K562 (cell line): ENCODE results near the gene PAN3.

Experiments
- BRF2 ChIP-seq: IDR thresholded peaks from 3 replicates; pipeline ENCODE4 v1.6.1; 2011; ENCODE audit warnings: borderline replicate concordance, mild to moderate bottlenecking; ENCODE audit not compliant: insufficient read length, insufficient read depth
- FOXJ3 ChIP-seq: sonication (generic); formaldehyde crosslinking; IDR thresholded peaks from 2 replicates; pipeline ENCODE4 v1.4.0; 2020; ENCODE audit warnings: mild to moderate bottlenecking, missing genetic modification reagents
- FOXP1 ChIP-seq: sonication (generic); formaldehyde crosslinking; IDR thresholded peaks from 2 replicates; pipeline ENCODE4 v1.8.0; 2022; ENCODE audit warnings: mild to moderate bottlenecking, missing genetic modification reagents
- MYNN ChIP-seq, 2 experiments: sonication (generic); formaldehyde crosslinking in 1 of 2; IDR thresholded peaks; 2 replicates each; pipeline versions ENCODE4 v1.5.0 to v1.6.1; 2016 to 2020; ENCODE audit warnings: antibody characterized with exemption in 1 of 2, missing genetic modification reagents in 1 of 2
- NCOA2 ChIP-seq, 2 experiments: fragments of 450-650 bp; IDR thresholded peaks; 2 replicates each; pipeline ENCODE4 v1.6.1; 2018; ENCODE audit warnings: mild to moderate bottlenecking in 2 of 2, moderate library complexity in 1 of 2; ENCODE audit not compliant: partially characterized antibody in 2 of 2
- POLR2A ChIP-seq: fragments of 450-650 bp; conservative IDR thresholded peaks from 2 replicates; pipeline ENCODE4 v1.6.1; 2016
- POLR2G ChIP-seq: fragments of 200-400 bp; formaldehyde crosslinking; IDR thresholded peaks from 2 replicates; pipeline ENCODE4 v1.6.1; 2017; ENCODE audit warnings: low read depth, mild to moderate bottlenecking, antibody characterized with exemption, low read length, moderate library complexity
- PTRF ChIP-seq: fragments of 450-650 bp; IDR thresholded peaks from 2 replicates; pipeline ENCODE4 v1.6.1; 2016; ENCODE audit warnings: mild to moderate bottlenecking, missing genetic modification characterization, missing compliant biosample characterization
- RAD21 ChIP-seq, 2 experiments: fragments of 250-450 bp in 1 of 2; fragments of 450-650 bp in 1 of 2; sonication (Bioruptor Pico) in 1 of 2; formaldehyde crosslinking in 1 of 2; IDR thresholded peaks in 1 of 2; conservative IDR thresholded peaks in 1 of 2; 2 replicates each; pipeline versions ENCODE4 v1.4.0 to v1.8.0; 2020 to 2022; ENCODE audit warnings: mild to moderate bottlenecking in 2 of 2, moderate library complexity in 1 of 2
- SMARCA4 ChIP-seq: fragments of 450-650 bp; IDR thresholded peaks from 2 replicates; pipeline ENCODE4 v1.6.1; 2016
- TOE1 ChIP-seq, 2 experiments: fragments of 450-650 bp in 1 of 2; sonication (generic) in 1 of 2; formaldehyde crosslinking in 1 of 2; IDR thresholded peaks; 2 replicates each; pipeline versions ENCODE4 v1.7.1 to v1.8.0; 2016 to 2022; ENCODE audit warnings: borderline replicate concordance in 2 of 2, mild to moderate bottlenecking in 2 of 2, antibody characterized with exemption in 1 of 2, inconsistent platforms in 1 of 2, low read depth in 1 of 2, missing genetic modification reagents in 1 of 2, moderate library complexity in 1 of 2
- ZNF24 ChIP-seq: fragments of 450-650 bp; IDR thresholded peaks from 2 replicates; pipeline ENCODE4 v1.6.1; 2016
- ZNF76 ChIP-seq: fragments of 250-450 bp; sonication (Bioruptor Pico); IDR thresholded peaks from 2 replicates; pipeline ENCODE4 v1.4.0; 2020; ENCODE audit warnings: mild to moderate bottlenecking, moderate library complexity, borderline replicate concordance

DNA sequence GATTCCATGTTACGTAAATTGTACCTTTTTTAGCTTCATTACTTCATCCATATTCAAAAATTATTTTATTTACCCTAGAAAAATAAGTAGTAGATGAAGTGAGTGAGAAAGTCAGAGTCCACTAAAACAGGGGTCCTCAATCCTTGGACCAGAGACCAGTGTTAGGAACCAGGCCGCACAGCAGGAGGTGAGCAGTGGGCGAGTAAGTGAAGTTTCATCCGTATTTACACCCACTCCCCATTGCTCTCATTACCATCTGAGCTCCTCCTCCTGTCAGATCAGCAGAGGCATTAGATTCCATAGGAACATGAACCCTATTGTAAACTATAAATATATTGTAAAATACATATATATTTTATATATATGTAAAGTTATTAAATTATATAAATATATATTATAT is 119.0 kb downstream of the PAN3 start:
- TF ChIP-seq ZNF24 (no peak), POLR2G (no peak), BRF2 (no peak), POLR2A (no peak), PTRF (tag) (no peak), FOXP1 (CRISPR knock-in tag) (no peak), TOE1 (IDR thresholded peaks at IDR 0.05; ENCODE audit: borderline replicate concordance) (no peak), TOE1 (CRISPR knock-in tag; IDR thresholded peaks at IDR 0.05; ENCODE audit: borderline replicate concordance, low read depth) (no peak), MYNN (IDR thresholded peaks at IDR 0.05) (no peak), MYNN (CRISPR knock-in tag; IDR thresholded peaks at IDR 0.05) (no peak), FOXJ3 (CRISPR knock-in tag) (no peak), RAD21 (CRISPR knock-in tag; conservative IDR thresholded peaks at IDR 0.05 in 1 of 2, IDR thresholded peaks at IDR 0.05 in 1 of 2) (no peak), ZNF76 (CRISPR knock-in tag) (no peak), SMARCA4 (no peak), NCOA2 (IDR thresholded peaks at IDR 0.05; ENCODE audit: partially characterized antibody in 2 of 2) (no peak)
